GM10266 (cell line): ENCODE results near the gene LIM2.

Experiments used
- DNase-seq: peaks from one replicate; pipeline ENCODE4 v3.0.0; 2012; ENCODE audit errors: extremely low spot score
- CTCF ChIP-seq: IDR thresholded peaks from 2 replicates; pipeline ENCODE4 v1.5.1; 2012; ENCODE audit warnings: mild to moderate bottlenecking, low read depth; ENCODE audit not compliant: control insufficient read depth, insufficient read depth; ENCODE audit errors: missing control alignments

Gene LIM2

GRCh38 chr19:51337141-51337860, 50.5 kb downstream of the LIM2 start:
- TF ChIP-seq CTCF = no peak

GRCh38 chr19:51333836-51334460, 53.8 kb downstream of the LIM2 start:
- TF ChIP-seq CTCF = no peak
- DNase-seq = no peak

More at GRCh38 chr19:51337141-51337860, 50.5 kb downstream of the LIM2 start:
- no peak for DNase-seq

- no peak for TF ChIP-seq CTCF
- no peak for DNase-seq
Measured at GRCh38 chr19:51331716-51332115, 56.1 kb downstream of the LIM2 start.

- no peak for DNase-seq
- TF ChIP-seq CTCF = no peak
Measured at GRCh38 chr19:51331193-51331592, 56.6 kb downstream of the LIM2 start.

- no peak for DNase-seq
- TF ChIP-seq CTCF = no peak
Measured at GRCh38 chr19:51330366-51330765, 57.4 kb downstream of the LIM2 start.
